Stimulated activated CD4-positive, alpha-beta T cell treated with anti-CD3 and anti-CD28 coated beads, Interleukin-2, amount 100 ng/mL, for 4 hours (primary cell): ENCODE measurements around the gene LTB4R2.
"Not testable (repeated sequence)": the region's sequence is repeated elsewhere in the genome, so short reads cannot be mapped to it uniquely, and the experiment has no call there.

ENCODE experiments used
- DNase-seq: peaks from one replicate; pipeline ENCODE4 v3.0.0-alpha.2; 2020; ENCODE audit warnings: low read depth

The LTB4R2 gene

DNA sequence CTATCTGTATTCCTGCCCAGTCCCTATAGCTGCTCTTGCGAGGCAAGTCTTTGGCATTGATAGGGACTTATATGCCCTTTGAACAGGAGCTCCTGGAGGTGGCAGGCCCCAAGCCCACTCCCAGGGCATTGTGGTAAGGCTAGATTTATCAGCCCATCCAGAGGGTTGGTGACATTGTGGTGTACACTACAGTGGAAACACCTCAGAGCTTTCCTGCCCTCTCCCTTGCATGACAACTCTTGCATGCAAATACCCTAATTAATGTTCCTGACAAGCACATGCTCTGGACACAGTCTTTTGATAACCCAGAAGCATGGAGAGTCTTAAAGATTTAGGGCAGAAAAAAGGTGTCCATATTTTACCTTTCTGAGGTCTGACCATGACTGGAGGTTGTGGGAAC lies 30.7 kb downstream of the LTB4R2 start:
- no peak for DNase-seq

DNA sequence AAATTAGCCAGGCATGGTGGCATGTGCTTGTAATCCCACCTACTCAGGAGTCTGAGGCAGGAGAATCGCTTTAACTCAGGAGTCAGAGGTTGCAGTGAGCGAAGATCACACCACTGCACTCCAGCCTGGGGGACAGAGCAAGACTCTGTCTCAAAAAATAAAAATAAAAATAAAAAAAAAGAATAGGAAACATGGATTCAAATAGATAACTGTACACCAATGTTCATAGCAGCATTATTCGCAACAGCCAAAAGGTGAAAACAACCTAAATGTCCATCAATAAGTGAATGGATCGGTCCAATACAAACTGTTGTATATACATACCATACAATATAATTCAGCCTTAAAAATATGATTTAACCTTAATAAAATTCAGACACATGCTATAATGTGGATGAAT lies 32.9 kb downstream of the LTB4R2 start:
- DNase-seq: no peak

DNA sequence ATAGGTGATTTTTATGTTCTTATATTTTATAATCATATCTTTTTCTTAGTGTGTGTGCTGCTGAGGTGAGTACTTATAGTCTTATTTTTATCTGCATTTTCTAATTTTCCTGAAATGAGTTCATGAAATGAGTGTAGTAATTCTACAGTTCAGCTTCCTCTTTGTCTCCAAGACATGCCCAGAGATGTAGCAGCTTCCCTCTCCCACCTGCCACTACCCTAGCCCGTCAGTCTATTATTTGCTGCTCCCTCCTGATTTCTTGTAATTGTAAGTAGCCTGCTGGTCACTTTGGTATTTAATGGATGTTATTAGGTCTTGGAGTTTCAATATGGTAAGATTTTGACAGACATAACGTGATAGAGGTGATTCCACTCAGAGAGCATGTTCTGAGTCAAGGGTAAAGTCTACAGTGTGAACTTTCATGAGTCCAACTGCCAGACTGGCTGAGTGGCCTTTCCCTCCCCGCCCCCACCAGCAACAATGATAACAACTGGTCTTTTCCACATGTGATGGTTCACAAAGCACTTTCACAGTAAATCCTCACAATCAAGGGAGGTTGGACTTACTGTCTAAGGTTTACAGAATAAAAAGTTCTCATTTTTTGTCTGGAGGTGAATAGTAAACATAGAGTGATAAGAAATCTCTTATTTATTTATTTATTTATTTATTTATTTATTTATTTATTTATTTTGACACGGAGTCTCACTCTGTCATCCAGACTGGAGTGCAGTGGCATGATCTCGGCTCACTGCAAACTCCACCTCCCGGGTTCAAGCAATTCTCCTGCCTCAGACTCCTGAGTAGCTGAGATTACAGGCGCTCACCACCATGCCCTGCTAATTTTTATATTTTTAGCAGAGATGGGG lies 34.1 kb downstream of the LTB4R2 start:
- DNase-seq: no peak

DNA sequence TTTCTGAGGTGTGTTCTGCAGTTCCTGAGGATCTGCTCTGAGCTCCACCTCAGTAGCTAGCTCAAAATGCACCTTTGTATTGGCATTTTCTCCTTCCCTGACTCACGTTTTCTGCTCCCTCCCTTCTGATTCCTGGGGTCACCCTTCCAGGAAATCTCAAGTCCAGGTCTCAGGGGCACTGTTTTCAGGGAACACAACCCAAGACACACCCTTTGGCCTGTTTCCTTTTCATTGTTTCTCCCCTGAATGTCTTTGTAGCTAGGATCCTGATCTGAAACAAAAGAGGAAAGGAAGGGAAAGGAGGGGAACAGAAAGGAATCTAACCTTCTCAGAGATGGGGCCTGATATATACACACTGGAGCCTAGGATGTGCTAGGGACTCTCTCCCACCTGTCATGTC lies 37.2 kb downstream of the LTB4R2 start:
- no peak for DNase-seq

DNA sequence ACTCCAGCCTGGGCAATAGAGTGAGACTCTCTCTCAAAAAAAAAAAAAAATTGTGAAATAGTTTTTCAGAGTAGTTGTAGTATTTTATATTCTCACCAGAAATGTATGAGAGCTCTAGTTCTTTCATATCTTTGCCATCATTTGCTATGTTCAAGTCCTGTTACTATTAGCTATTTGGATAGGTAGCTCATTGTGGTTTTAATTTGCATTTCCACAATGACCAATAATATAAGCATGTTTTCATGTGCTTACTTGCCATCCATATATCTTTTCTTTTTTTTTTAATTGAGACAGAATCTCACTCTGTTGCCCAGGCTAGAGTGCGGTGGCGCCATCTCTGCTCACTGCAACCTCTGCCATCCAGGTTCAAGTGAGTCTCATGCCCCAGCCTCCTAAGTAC lies 38.2 kb downstream of the LTB4R2 start:
- no peak for DNase-seq

DNA sequence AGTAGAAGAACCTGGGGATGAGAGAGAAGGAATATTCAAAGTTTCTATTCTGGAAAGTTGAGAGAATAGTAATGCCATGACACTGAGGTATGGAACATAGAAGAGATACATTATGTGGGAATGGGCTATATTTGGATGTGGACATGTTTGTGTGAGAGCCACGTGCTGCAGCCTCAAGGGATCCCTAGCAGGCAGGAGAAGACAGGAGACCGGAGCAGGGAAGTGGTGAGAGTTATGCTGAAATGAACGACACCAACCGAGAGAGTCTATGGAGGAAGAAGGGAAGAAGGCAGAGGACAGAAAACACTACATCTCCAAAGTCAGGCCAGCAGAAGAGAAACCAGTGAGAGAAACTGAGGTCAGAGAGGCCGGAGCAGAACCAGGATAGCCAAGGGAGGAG lies 39.8 kb downstream of the LTB4R2 start:
- DNase-seq: no peak

DNA sequence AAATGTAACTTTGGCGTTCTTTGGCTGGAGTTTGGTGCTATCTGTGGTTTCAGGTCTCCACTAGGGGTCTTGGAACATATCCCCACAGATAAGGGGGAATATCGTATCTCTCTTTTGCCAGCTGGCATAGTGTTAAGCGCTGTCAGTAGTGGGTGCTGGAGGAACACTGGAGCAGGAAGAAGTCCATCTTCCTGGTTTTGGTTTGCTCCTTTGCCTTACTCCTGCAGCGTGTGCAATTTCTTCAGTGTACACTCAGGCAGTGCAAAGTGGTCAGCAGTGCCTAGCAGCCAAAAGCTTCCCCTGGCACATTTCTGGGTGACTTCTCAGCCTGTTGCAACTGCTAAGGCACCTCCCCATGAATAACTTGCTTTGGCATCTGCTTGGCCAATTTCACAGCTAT lies 41.6 kb downstream of the LTB4R2 start:
- no peak for DNase-seq

DNA sequence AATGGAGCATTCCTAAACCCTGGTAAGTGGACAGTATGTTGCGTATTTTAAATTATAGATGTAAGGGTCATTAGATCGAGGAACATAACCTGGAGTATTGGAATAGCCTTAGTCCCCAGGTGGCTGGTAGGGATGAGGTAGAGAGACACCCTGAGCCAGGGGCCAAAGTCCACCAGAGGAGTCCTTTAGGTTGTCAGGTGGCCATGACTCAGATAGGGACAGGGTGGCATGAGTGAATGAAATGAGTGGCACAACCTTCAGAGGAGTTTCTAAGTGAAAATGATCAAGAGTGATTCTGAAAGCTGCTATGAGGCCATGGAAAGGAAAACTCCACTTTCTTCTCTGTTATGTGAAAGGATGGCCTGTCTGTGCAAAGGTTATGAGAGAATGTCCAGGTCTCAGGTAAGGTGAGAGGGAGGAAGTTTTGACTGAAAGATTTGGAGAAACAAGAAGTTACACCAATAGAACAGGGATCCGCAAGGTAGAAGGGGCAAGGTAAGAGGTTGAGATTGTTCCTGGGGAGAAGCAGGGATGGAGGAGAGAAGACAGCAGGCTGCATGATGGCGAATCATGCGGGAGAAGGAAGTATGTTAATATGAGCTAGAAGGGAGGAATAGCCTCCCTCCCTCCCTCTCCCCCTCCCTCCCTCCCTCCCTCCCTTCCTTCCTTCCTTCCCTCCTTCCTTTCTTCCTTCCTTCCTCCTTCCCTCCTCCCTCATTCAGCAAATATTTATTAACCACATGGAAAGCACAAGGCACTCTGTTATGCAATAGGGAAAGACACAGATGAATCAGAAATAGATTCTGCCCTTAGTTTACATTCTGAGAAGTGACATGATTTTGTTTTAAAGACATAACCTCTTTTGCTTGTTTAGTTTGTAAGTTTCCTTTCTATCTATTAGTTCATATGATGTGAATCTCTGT lies 43.9 kb downstream of the LTB4R2 start:
- no peak for DNase-seq

DNA sequence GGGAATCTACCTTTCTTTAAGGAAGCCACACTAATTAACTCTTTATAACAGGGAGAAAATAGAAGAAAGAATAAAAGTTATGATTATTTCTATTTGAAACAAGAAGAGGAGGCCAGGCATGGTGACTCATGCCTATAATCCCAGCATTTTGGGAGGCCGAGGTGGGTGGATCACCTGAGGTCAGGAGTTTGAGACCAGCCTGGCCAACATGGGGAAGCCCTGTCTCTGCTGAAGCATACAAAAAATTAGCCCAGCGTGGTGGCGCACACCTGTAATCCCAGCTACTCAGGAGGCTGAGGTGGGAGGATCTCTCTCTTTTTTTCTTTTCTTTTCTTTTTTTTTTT lies 44.5 kb downstream of the LTB4R2 start:
- not testable (repeated sequence) for DNase-seq

DNA sequence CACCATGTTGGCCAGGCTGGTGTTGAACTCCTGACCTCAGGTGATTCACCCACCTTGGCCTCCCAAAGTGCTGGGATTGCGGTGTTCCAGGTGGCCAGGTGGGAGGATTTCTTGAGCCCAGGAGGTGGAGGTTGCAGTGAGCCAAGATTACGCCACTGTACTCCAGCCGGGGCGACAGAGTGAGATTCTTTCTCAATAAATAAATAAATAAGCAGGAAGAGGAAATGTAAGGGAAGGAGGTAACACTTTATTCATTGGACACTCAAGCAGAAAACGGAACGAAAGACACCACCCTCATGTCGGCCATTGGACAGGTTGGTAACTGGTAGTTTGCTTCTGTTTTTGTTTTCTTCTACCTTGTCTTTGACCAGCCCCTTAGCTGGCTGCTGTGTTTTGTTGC lies 45.1 kb downstream of the LTB4R2 start:
- DNase-seq: no peak

DNA sequence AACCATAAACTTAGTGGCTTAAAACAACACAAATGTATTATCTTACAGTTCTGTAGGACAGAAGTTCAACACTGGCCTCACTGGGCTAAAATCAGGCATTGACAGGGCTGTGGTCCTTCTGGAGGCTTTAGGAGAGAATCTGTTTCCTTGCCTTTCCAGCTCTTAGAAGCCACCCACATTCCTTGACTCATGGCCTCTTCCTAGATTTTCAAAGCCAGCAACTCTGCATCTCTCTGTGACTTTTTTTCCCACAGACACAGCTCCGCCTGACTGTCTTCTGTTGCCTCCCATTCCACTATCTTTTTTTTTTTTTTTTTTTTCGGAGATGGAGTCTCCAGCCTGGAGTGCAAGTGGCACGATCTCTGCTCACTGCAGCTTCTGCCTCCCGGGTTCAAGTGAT lies 46.3 kb downstream of the LTB4R2 start:
- DNase-seq: no peak

DNA sequence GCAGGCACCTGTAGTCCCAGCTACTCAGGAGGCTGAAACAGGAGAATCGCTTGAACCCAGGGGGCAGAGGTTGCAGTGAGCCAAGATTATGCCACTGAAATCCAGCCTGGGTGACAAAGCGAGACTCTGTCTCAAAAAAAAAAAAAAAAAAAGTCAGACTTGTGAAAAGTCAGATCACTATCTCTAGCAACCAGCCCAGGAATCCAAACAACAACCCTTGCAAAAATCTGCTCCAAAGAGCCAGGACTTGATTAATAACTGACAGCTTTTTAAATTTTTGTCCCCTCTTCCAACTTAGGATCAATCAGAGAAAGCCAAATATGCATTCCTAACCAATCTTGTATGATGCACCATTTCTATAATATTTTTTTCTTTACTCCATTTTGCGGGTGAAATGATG lies 50.3 kb downstream of the LTB4R2 start:
- no peak for DNase-seq

DNA sequence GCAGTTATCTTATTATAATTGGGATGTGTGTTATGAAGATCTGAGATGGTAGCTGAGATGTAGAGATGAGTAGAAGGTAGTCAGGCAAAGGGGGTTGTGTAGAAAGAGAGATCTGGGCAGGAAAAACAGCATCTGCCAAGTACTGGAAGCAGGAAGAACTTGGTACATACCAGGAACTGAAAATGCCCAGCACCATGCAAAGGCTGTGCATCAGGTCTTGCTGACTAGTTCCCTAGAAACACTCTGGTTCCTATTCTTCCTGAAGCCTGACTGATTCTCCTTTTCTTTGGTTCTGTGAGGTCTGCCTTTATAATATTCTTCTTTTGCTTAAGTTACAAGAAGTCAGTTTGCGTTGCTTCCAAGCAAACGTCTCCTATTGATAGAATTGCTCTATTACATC lies 51.4 kb downstream of the LTB4R2 start:
- no peak for DNase-seq
